Measurements from ENCODE around the gene AFF2.

DNA sequence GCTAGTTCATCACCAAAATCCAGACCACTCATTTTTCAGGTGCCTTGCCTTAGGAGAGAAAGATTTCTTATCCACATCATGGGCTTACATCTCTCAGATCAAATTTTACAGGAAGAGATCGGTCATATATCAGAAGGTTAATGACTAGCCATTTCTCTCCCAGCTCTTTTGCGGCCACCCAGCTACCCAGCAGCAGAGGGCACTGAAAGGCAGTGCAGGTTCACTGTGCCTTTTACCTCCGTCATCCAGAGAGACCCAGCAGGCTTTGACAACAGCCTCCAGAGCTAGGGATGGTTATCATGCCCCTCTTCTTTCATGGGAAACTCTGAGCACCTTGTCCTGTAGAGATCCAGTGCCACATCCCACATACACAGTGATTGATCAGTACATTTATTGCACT is 384.8 kb downstream of the AFF2 start:
- TF ChIP-seq ZNF565 (CRISPR knock-in tag; conservative IDR thresholded peaks at IDR 0.05; ENCODE audit: low read depth) (no peak), RARB (CRISPR knock-in tag; IDR thresholded peaks at IDR 0.05) (no peak), ARNTL (CRISPR knock-in tag; IDR thresholded peaks at IDR 0.05; ENCODE audit: borderline replicate concordance, low read depth) (no peak), PPARA (CRISPR knock-in tag; IDR thresholded peaks at IDR 0.05; ENCODE audit: borderline replicate concordance) (no peak), ZFP3 (CRISPR knock-in tag; IDR thresholded peaks at IDR 0.05) (no peak), BACH2 (CRISPR knock-in tag; IDR thresholded peaks at IDR 0.05; ENCODE audit: borderline replicate concordance) (no peak), GLIS3 (CRISPR knock-in tag; IDR thresholded peaks at IDR 0.05) (no peak), TCF4 (CRISPR knock-in tag; IDR thresholded peaks at IDR 0.05; ENCODE audit: borderline replicate concordance) (no peak)
- TF ChIP-seq, protein P1, sequence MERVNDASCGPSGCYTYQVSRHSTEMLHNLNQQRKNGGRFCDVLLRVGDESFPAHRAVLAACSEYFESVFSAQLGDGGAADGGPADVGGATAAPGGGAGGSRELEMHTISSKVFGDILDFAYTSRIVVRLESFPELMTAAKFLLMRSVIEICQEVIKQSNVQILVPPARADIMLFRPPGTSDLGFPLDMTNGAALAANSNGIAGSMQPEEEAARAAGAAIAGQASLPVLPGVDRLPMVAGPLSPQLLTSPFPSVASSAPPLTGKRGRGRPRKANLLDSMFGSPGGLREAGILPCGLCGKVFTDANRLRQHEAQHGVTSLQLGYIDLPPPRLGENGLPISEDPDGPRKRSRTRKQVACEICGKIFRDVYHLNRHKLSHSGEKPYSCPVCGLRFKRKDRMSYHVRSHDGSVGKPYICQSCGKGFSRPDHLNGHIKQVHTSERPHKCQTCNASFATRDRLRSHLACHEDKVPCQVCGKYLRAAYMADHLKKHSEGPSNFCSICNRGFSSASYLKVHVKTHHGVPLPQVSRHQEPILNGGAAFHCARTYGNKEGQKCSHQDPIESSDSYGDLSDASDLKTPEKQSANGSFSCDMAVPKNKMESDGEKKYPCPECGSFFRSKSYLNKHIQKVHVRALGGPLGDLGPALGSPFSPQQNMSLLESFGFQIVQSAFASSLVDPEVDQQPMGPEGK (CRISPR knock-in tag; IDR thresholded peaks at IDR 0.05; ENCODE audit: borderline replicate concordance), result no peak
- TF ChIP-seq, protein P2, sequence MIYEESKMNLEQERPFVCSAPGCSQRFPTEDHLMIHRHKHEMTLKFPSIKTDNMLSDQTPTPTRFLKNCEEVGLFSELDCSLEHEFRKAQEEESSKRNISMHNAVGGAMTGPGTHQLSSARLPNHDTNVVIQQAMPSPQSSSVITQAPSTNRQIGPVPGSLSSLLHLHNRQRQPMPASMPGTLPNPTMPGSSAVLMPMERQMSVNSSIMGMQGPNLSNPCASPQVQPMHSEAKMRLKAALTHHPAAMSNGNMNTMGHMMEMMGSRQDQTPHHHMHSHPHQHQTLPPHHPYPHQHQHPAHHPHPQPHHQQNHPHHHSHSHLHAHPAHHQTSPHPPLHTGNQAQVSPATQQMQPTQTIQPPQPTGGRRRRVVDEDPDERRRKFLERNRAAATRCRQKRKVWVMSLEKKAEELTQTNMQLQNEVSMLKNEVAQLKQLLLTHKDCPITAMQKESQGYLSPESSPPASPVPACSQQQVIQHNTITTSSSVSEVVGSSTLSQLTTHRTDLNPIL (CRISPR knock-in tag; IDR thresholded peaks at IDR 0.05; ENCODE audit: low read depth), result no peak
- TF ChIP-seq, protein P3, sequence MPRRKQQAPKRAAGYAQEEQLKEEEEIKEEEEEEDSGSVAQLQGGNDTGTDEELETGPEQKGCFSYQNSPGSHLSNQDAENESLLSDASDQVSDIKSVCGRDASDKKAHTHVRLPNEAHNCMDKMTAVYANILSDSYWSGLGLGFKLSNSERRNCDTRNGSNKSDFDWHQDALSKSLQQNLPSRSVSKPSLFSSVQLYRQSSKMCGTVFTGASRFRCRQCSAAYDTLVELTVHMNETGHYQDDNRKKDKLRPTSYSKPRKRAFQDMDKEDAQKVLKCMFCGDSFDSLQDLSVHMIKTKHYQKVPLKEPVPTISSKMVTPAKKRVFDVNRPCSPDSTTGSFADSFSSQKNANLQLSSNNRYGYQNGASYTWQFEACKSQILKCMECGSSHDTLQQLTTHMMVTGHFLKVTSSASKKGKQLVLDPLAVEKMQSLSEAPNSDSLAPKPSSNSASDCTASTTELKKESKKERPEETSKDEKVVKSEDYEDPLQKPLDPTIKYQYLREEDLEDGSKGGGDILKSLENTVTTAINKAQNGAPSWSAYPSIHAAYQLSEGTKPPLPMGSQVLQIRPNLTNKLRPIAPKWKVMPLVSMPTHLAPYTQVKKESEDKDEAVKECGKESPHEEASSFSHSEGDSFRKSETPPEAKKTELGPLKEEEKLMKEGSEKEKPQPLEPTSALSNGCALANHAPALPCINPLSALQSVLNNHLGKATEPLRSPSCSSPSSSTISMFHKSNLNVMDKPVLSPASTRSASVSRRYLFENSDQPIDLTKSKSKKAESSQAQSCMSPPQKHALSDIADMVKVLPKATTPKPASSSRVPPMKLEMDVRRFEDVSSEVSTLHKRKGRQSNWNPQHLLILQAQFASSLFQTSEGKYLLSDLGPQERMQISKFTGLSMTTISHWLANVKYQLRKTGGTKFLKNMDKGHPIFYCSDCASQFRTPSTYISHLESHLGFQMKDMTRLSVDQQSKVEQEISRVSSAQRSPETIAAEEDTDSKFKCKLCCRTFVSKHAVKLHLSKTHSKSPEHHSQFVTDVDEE (CRISPR knock-in tag; IDR thresholded peaks at IDR 0.05), result no peak
